ENCODE results near the gene NR4A3.
A peak's percentile ranks its signal among the peaks of the same experiment; 100 is the strongest.

NR4A3 gene

DNA sequence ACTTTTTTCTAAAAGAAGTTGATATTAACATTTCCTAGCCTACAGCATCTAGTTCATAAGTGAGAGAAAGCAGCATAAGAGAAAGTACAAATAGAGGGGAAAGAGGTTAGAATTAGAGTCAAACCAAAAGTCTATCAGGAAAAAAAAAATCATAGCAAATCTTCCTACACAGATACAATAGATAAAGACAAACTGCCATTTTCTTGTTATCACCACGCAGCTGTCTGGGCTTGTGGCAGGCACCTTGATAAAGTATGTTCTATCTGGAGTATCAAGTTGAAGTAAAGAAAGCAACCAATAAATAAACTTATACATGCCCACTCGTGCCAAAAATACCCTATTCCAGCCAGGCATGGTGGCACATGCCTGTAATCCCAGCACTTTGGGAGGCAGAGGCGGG, 5.3 kb upstream of the NR4A3 start:
- no peak for DNase-seq

- no peak for DNase-seq
These were observed 3.2 kb upstream of the NR4A3 start for GRCh38 chr9:99818500-99818899.

- DNase-seq = peak; percentile 71
These were observed 2.4 kb upstream of the NR4A3 start for GRCh38 chr9:99819123-99819855.

GRCh38 chr9:99819856-99820684, 1.6 kb upstream of the NR4A3 start:
- DNase-seq = peak; percentile 90

DNA sequence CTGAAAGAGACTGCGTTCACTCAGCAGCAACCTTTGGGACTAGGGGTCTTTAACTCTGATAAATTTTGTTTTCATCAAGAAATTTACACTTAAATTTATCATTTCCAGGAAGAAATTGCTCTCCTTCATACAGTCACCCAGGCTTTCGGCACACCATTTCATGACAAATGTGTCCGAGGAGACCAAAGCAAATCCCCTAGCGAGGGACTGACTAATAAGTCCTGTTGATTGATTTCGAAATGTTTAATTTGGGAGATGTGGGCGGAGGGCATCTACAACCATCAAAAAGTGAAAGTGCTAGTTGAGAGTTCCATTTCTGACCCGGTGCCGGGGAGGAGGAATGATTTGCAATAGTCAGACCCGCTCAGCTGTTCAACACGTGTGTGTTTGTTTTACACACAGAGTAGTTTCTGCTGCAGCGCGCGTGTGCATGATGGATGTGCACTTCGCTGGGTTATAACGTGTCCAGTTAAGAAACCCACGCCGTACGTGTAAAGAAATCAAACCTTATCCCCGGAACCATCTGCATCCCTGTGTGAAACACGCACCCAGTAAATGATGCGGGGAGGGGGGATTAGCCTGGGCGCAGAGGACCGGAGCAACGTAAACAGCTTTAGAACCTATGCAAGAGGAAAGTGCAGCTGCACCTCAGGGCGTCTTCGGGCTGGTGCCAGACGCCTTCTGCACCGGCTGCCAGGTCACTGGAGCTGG, 845 bp upstream of the NR4A3 start:
- DNase-seq = peak; percentile 54

GRCh38 chr9:99822109-99822805, 572 bp downstream of the NR4A3 start:
- DNase-seq = peak; percentile 14

- peak; percentile 10 for DNase-seq
These were observed 1.3 kb downstream of the NR4A3 start for GRCh38 chr9:99822806-99823591.

GRCh38 chr9:99823681-99824377, 2.1 kb downstream of the NR4A3 start:
- DNase-seq = no peak

GRCh38 chr9:99824378-99825171, 2.9 kb downstream of the NR4A3 start:
- DNase-seq = peak; percentile 56

DNA sequence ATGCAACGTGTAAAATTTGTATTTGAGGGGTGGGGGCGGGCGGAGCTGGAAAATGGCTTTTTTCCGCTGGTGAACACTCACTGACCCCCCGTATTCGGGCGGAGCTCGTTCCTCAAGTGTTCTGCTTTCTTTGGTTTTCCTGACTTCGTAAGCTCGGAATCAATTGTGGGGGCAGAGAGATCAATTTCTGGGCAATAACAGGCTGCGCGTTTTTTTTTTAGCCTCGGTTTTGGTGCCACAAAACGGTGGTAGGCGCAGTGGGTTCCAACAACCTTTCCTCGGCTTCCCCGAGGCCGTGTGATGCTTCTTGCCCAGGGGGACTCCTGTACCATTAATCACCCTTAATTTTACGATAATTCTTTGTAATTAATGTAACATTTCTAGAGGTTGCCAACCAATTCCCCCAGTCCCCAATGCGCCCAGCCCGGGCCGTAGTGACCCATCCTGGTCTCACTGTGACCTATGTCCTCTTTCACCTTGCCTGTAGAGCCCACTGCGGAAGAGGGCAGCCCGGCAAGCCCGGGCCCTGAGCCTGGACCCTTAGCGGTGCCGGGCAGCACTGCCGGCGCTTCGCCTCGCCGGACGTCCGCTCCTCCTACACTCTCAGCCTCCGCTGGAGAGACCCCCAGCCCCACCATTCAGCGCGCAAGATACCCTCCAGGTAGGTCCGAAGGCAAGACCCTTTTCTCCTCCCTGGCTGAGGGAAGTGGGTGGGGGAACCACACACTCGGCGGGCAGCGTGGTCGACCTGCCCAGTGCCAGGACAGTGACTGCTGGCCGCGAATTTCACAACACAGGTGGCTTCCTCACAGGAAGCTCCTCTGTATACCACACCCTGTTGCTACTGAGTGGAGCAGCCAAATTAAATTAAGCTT, 3.7 kb downstream of the NR4A3 start:
- no peak for DNase-seq

DNA sequence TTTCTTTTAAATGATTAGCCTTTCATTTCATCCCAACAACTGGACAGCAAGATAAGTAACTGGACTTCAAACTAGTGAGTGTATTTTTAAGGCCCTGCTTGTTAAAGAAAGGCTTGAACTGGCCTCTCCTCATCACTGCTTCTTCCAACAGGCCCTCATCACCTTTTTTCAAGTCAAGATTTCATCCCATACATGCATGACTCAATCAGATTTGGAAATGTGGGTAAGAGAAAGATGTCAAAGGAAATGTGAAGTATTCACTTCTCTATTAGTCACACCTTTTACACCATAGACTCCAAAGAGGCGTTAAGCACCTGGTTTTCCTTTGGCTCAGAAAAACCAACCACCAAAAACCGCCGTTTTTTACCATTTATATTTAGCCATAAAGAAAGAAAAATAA, 4.9 kb downstream of the NR4A3 start:
- no peak for DNase-seq

DNA sequence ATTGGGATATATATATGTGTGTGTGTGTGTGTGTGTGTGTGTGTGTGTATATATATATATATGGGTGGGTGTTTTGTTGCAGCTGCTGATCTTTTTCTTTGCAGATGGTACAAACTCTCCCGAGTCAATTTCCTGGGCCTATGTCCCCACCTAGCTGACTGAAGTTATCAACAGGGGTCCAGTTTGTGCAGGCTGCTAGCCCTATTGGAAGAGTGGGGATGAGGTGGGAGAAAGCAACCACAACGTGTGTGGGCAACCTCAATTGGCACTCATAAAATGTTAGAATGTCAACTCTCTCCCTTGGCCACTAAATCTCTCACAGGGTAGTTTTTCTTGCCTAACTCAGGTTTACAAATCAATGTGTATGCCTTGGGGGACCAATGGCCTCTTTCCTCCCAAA, 5.6 kb downstream of the NR4A3 start:
- DNase-seq = no peak

DNA sequence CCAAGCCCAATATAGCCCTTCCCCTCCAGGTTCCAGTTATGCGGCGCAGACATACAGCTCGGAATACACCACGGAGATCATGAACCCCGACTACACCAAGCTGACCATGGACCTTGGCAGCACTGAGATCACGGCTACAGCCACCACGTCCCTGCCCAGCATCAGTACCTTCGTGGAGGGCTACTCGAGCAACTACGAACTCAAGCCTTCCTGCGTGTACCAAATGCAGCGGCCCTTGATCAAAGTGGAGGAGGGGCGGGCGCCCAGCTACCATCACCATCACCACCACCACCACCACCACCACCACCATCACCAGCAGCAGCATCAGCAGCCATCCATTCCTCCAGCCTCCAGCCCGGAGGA, 6.3 kb downstream of the NR4A3 start:
- DNase-seq = no peak

DNA sequence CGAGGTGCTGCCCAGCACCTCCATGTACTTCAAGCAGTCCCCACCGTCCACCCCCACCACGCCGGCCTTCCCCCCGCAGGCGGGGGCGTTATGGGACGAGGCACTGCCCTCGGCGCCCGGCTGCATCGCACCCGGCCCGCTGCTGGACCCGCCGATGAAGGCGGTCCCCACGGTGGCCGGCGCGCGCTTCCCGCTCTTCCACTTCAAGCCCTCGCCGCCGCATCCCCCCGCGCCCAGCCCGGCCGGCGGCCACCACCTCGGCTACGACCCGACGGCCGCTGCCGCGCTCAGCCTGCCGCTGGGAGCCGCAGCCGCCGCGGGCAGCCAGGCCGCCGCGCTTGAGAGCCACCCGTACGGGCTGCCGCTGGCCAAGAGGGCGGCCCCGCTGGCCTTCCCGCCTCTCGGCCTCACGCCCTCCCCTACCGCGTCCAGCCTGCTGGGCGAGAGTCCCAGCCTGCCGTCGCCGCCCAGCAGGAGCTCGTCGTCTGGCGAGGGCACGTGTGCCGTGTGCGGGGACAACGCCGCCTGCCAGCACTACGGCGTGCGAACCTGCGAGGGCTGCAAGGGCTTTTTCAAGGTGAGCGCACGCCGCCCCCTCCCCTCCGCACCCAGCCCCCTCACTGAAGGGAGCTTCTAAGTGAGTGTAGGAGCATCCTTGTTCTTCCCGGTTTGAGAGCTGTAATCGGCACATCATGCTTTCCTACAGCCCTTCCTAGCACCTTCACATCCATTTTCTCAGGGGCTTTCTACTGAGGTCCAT, 6.9 kb downstream of the NR4A3 start:
- DNase-seq = no peak

DNA sequence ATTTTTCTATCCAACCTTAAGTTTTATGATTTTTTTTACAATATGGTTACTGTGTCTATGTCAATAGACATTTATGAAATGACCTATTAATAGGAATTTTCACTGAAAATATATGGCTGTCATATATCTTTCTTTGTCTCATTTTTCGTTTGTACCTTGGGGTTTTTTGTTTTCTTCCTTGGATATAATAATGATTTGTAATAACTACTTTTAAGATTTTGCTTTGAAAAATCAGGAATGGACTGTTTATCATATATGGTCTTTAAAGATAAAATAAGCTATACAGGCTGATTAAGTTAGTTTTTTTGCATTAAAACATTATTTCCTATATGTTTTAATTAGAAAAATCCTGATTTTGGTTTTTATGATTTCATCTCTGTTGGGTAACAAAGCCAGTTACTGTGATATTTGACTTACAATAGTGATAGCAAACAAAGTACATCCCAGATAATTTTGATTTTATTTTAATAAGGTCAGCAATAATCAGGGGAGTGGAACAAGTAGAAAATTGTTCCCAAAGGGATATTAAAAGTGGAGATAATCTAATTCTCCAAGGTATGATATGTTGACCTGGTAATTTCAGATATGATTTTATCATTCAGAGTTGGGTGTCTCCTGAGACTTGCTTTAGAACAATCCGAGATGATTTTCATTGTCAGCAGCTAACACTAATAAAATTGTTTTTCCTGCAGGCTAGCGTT, 10.3 kb downstream of the NR4A3 start:
- no peak for DNase-seq

DNA sequence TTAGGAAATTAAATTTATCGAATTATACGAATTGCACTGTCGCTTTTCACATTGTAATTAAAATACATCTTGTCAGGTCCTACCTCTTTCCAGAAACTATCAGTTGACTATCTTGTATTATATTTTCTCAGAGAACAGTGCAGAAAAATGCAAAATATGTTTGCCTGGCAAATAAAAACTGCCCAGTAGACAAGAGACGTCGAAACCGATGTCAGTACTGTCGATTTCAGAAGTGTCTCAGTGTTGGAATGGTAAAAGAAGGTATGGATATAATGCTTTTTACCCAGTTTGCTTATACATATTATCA, 10.8 kb downstream of the NR4A3 start:
- DNase-seq = no peak

- DNase-seq = no peak
These were observed 12.1 kb downstream of the NR4A3 start for GRCh38 chr9:99833735-99834134.

GRCh38 chr9:99834474-99834873, 12.8 kb downstream of the NR4A3 start:
- DNase-seq = no peak

DNA sequence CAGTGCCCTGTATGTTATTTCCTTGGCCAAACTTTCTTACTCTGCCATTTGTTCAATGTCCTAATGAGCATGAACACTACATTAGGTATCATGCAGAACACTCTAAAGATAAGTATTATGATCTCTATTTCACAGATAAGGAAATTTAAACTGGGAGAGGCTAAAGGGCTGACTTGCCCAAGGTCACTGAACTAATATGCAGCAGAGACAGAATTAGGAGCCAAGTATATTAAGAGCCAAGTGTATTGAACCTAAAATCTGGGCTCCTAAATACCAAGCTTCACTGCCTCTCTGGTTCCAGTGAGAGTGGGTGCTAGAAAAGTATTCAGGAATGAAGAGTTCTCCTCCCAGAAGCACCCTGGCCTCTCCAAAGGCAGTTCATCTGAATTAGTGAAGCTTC, 13.5 kb downstream of the NR4A3 start:
- DNase-seq = no peak
